HEK293T (cell line): Measurements from ENCODE around the gene EXOC6B.

Experiments used
- FOXK2 ChIP-seq: fragments of 450-650 bp; IDR thresholded peaks from 2 replicates; pipeline ENCODE4 v1.6.1; 2016; ENCODE audit warnings: mild to moderate bottlenecking
- FOXM1 ChIP-seq: fragments of 450-650 bp; IDR thresholded peaks from 2 replicates; pipeline ENCODE4 v1.6.1; 2017; ENCODE audit warnings: mild to moderate bottlenecking, borderline replicate concordance
- LEF1 ChIP-seq: fragments of 450-650 bp; IDR thresholded peaks from 2 replicates; pipeline ENCODE4 v1.6.1; 2017; ENCODE audit warnings: mild to moderate bottlenecking, borderline replicate concordance
- SP1 ChIP-seq: fragments of 450-650 bp; IDR thresholded peaks from 2 replicates; pipeline ENCODE4 v1.6.1; 2017
- SUZ12 ChIP-seq: fragments of 450-650 bp; IDR thresholded peaks from 2 replicates; pipeline ENCODE4 v1.6.1; 2016; ENCODE audit warnings: mild to moderate bottlenecking

GRCh38 chr2:72625366-72625765 is 200.5 kb downstream of the EXOC6B start:
- TF ChIP-seq FOXK2 = no peak
- TF ChIP-seq FOXM1 = no peak
- no peak for TF ChIP-seq SP1
- no peak for TF ChIP-seq LEF1
- TF ChIP-seq SUZ12 = no peak
